ENCODE results near the gene PICK1.
A peak's percentile ranks its signal among the peaks of the same experiment; 100 is the strongest.

Gene PICK1

DNA sequence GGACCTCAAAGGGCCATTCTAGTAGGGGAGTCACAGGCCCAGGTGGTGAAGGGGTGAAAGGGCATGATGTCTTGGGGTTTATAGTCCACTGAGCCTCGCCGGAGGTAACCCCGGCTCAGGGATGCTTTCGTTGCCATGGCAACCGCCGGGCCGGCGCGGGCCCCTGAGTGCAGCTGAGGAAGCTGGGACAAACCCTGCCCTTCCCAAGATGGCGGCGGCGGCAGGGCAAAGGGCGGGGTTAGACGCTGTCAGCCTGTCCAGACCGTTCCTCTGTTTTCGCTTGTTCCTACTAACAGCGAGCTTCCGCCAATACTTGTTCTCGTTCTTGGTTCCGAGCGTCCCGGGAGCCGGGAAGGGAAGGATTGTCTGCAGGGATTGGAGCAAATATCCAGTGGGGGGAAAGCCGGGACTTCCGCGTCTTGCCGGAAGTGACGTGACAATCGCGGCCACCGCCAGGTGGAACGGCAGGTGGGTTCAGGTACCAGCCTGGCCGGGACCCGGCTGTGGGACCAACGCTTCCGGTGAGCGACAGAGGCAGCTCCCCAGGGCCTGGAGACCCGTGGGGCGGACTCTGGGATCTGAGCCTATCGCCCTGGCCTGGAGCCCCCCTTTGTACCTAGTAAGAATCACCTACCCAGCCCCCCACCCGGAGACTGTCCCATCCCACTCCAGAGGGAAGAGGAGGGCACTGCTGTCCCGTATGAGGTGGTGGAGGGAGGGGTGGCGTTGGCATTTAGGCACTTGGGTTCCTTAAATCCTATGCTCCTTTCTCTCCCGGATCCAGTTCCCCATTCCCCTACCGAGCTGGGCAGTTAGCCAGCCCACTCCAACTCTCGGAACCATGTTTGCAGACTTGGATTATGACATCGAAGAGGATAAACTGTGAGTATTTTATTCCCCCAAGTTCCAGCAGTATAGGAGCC lies at the start of gene PICK1:
TSS of gene PICK1 (plus strand) at position 436 of the 923 bp plus-strand sequence. CDS start at position 842, 406 bp downstream.
- DNase-seq (ENCODE audit: low read depth) = peak; percentile 61

- DNase-seq (ENCODE audit: low read depth) = no peak
Observed at GRCh38 chr22:38009000-38009806, 48.0 kb upstream of the PICK1 start.

- no peak for DNase-seq (ENCODE audit: low read depth)
Observed at GRCh38 chr22:38012604-38013072, 44.6 kb upstream of the PICK1 start.

DNA sequence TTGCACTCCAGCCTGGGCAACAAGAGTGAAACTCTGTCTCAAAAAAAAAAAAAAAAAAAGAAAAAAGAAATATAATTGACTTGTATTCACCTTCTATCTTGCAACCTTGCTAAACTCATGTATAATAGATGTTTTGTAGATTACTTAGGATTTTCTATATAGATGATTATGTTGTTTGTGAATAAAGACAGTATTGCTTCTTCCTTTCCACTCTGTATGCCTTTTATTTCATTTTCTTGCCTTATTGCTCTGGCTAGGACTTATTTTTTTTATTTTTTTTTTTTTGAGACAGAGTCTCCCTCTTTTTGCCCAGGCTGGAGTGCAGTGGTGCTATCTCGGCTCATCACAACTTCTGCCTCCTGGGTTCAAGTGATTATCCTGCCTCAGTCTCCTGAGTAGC lies 43.1 kb upstream of the PICK1 start:
- no peak for DNase-seq (ENCODE audit: low read depth)

DNA sequence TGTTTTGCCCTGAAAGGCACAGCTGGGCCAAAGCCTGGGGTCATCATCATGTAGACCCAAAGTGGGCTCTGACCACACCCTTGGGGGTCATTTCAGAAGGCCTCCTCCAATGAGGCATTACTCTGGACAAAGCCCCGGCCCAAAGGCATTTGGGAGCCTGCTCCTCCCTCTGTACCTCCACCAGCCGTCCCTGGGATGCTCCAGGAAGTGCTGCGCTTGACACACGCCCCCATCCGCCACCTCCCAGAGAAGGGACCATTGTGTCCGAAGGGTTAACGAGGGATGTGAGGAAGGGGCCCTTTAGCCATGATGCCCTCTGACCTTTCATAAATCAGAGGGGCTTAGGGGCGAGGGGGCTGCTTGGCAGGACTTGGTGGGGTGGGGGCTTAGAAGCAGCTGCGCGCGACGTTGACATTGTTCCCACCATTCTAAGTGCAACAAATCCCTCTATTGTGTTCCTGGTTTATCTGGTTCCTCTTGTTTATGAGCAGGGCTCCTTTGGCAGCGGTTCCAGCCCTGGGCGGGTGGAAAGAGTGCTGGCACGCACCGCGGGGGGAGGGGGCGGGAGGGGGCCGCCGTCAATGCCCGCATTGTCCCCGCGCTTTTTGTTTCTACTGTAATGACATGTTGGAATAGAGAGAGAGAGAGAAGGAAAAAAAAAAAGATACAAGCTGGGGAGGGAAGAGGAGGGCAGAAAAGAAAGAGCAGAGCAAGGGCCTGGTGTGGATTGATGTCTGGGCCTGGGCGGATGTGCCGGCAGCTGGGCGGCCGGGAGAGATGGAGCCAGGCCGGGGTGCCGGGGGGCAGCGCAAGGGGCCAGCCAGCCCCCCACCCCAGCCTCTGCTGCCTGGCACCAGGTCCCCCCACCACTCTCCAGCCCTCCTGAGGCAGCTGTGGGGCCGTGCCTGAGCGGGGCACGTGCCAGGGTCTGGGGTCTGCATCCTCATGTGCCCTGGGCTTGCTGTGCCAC lies 40.7 kb upstream of the PICK1 start:
- DNase-seq (ENCODE audit: low read depth) = no peak

- no peak for DNase-seq (ENCODE audit: low read depth)
Observed at GRCh38 chr22:38017272-38017920, 39.8 kb upstream of the PICK1 start.

GRCh38 chr22:38017939-38018885 lies 39.0 kb upstream of the PICK1 start:
- DNase-seq (ENCODE audit: low read depth) = no peak

DNA sequence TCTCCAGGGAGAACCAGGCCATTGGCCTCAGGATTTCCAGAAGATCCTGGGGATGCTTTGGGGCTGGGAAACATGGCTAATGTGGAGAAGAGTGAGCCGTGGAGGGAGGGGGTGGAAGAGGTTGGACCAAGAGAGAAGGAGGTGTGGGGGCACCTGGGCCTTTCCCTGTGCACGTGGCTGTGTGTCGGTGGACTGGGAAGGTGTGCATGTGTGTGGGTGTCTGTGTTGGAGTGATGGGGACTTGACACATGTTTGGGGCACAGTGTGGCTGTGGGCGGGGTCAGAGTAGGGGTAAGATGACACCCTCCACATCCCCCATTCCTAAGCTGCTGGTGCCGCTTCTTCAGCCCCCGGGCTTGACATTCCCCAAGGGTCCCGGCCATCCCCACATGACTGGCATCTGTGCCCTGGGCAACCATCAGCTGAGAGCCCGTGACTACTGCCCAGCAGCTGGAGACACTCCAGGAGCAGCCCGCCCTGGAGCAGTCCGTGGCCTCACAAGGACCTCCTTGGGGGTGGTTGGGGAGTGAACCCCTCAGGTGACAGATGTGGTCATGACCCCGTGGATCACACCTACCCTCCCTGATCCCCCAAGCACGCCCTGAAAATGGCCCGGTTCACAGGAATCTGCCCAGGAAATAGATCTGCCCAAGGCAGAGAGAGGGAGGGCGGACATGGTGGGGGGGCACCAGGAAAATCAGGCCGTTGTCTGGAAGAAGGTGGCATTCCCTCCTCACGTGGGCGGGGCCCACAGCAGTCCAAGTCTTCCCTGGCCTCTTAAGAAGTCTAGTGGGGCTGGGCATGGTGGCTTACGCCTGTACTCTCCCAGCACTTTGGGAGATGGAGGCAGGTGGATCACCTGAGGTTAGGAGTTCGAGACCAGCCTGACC lies 38.0 kb upstream of the PICK1 start:
- DNase-seq (ENCODE audit: low read depth) = no peak

DNA sequence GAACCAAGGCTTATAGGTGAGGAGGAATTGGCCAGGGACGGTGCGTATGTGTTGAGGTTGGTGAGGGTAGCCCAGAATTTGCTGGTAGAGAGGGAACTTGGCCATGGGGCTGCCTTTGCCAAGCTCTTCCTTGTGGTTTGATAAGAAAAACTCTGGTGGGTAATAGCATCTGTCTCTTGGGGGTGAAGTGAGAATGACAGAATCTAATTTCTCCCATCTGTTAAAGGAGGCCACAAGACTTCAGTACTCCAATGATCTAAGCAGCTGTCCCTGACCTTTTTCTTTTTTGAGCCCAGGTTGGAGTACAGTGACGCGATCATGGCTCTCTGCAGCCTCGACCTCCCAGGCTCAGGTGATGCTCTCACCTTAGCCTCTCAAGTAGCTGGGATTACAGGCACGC lies 36.0 kb upstream of the PICK1 start:
- no peak for DNase-seq (ENCODE audit: low read depth)

DNA sequence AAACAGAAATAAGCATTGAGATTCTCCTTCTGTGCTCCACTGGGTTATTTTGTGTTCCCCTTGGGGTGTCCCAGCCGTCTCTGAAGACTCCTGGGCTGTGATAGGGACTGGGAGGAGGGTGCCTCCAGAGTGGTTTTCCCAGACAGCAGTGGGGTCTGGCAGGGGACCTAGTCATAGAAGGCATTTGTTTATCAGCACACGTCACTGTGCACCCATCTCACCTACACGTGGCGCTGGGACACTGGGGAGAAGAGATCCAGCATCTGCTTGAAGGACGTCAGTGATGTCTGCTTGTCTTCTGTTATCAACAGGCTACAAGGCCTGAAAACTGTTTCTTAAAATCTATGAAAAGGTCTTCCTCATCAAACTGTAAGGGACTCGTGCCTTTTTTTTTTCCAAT lies 34.2 kb upstream of the PICK1 start:
- DNase-seq (ENCODE audit: low read depth) = no peak

DNA sequence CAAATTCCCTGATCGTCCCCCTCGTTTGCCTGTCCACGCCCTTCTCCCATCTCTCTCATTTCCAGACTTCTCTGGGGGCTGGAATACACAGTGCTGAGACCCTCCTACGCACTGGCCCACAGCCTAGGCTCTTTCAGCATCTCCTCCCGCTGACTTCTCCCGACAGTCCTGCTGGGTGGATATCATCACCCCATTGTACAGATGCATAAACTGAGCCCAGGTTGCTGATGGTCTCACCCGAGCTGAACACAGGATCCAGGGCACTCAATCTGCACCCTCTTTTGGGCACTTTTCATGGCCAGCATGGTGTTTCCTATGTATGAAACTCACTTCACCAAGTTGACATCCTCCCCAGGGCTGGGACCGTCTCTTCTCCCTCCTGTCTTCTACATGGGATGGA lies 31.7 kb upstream of the PICK1 start:
- no peak for DNase-seq (ENCODE audit: low read depth)

DNA sequence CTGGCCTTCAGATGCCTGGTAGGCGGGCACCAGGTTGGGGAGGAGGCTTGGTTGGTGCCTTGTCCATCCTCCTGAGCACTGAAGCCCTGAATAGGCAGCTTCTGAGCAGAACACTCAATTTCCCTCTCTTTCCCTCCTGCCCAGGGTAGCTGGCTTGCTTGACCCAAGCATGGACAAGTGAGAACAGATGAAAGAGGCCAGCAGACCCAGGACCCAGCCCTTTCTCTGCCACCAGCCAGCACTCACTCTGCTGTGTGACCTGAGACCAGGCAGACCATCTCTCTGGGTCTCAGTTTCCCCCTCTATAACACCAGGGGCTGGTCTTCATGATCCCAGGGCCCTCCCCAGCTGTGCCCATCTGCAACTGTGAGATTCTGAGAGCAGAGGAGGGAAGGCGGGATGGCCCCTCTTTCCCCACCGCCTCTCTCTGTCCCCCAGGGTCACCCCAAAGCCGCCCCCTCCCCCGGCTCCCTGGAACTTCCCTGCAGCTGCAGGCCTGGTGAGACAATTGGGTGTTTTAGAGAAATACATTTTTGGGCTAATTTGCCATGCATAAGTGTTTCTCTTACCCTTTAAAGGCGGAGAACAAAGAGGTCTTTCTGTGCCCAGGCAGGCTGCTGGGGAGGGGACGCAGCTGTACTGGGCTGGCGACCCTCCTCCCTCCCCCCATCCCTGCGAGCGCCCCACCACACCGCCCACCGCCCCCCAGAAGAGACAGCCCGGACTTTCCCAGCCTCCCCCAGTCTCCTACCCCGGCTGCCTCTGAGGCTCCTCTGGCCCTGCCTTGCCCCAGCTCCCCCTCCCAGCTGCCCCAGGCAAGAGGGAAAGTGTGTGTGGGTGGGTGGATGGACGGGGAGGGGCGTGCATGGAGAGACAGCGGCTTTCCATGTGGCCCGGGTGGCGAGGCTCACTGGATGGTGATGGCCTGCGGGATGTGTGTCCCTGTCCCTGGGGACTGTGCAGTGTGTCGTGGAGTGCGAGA lies 30.8 kb upstream of the PICK1 start:
- DNase-seq (ENCODE audit: low read depth) = no peak

- DNase-seq (ENCODE audit: low read depth) = no peak
Observed at GRCh38 chr22:38027487-38027886, 29.7 kb upstream of the PICK1 start.

- no peak for DNase-seq (ENCODE audit: low read depth)
Observed at GRCh38 chr22:38028344-38029130, 28.7 kb upstream of the PICK1 start.

DNA sequence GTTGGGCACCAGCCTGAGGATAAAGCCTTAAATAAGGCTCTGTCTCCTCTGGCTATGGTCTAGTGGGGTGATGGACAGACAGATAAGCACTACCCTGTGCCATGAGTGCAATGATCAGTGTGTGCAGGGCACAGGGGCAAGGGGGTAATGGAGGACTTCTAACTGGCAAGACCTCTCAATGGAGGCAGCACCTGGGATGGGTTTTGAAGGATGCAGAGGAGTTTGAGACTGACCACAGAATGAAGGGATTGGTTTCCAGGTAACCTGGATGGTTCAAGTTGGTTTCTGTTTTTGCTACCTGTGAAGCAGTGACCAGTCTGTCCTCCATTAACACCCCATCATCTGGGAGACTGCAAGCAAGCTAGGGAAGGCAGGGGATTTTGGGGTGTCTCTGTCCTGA lies 27.8 kb upstream of the PICK1 start:
- no peak for DNase-seq (ENCODE audit: low read depth)

DNA sequence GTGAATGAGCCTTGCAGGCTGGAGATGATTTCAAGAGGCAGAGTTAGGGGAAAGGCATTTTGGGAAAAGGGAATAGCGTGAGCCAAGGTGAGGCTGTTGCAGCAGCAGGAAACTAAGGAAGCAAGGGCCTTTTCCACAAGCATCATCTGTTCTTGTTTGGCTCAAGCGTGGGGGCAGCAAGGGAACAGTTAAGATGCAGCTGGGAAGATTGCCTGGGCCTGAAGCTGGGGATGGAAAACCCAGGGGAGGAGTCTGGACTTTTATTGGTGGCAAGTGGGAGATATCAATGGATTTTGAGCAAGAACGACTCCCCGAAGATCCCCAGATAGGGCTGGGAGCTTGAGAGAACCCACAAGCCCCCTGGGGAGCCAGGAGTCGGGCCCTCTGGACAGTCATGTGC lies 27.3 kb upstream of the PICK1 start:
- DNase-seq (ENCODE audit: low read depth) = no peak
